ENCODE measurements around the gene CTSH.

Gene CTSH

GRCh38 chr15:78977591-78978347, 32.9 kb upstream of the CTSH start:
- DNase-seq, result no peak

GRCh38 chr15:78977091-78977571, 32.3 kb upstream of the CTSH start:
- no peak for DNase-seq

GRCh38 chr15:78976691-78977090, 31.8 kb upstream of the CTSH start:
- DNase-seq, result no peak

GRCh38 chr15:78974272-78974918, 29.5 kb upstream of the CTSH start:
- no peak for DNase-seq

- no peak for DNase-seq
Measured at GRCh38 chr15:78969687-78970349, 25.0 kb upstream of the CTSH start.

- DNase-seq, result no peak
Measured at GRCh38 chr15:78968539-78969271, 23.9 kb upstream of the CTSH start.

GRCh38 chr15:78968114-78968513, 23.3 kb upstream of the CTSH start:
- DNase-seq, result no peak

GRCh38 chr15:78960308-78960707, 15.5 kb upstream of the CTSH start:
- no peak for DNase-seq

- no peak for DNase-seq
Measured at GRCh38 chr15:78959360-78959759, 14.5 kb upstream of the CTSH start.

GRCh38 chr15:78957416-78958093, 12.7 kb upstream of the CTSH start:
- no peak for DNase-seq

GRCh38 chr15:78956937-78957336, 12.1 kb upstream of the CTSH start:
- no peak for DNase-seq

GRCh38 chr15:78955355-78955754, 10.5 kb upstream of the CTSH start:
- DNase-seq, result no peak

- no peak for DNase-seq
Measured at GRCh38 chr15:78951841-78952238, 7.0 kb upstream of the CTSH start.

- DNase-seq, result no peak
Measured at GRCh38 chr15:78950902-78951840, 6.3 kb upstream of the CTSH start.

- no peak for DNase-seq
Measured at GRCh38 chr15:78950343-78950742, 5.5 kb upstream of the CTSH start.

- DNase-seq, result no peak
Measured at GRCh38 chr15:78949461-78949860, 4.6 kb upstream of the CTSH start.

GRCh38 chr15:78947506-78947905, 2.7 kb upstream of the CTSH start:
- DNase-seq, result no peak

GRCh38 chr15:78946493-78946892, 1.6 kb upstream of the CTSH start:
- no peak for DNase-seq

- DNase-seq, result no peak
Measured at GRCh38 chr15:78944202-78944625, 632 bp downstream of the CTSH start.

GRCh38 chr15:78943692-78944091, 1.2 kb downstream of the CTSH start:
- no peak for DNase-seq

- DNase-seq, result no peak
Measured at GRCh38 chr15:78942741-78943140, 2.1 kb downstream of the CTSH start.

All from NCI-H1930 (cell line).